Omental fat pad (tissue), 4 donors: ENCODE data around the gene CLPSL2. TPM values are rescaled to one million over a fixed set of nuclear protein-coding genes. Genes with fewer than 3 reads are reported as not detected.
A peak's percentile ranks its signal among the peaks of the same experiment; 100 is the strongest.

ENCODE experiments used
- ATAC-seq: fragments of 150-250 bp; one replicate; pipeline ENCODE4 v1.9.1; 2016; ENCODE audit warnings: mild to moderate bottlenecking, moderate library complexity; ENCODE audit not compliant: low FRiP score
- DNase-seq: peaks from one replicate; pipeline ENCODE4 v3.0.0-alpha.2; 2019; ENCODE audit warnings: low spot score
- total RNA-seq, 4 donors: library from RNA; depleted of rRNA; stranded (reverse); fragments of >200 nt; gene quantifications; one replicate each; pipeline ENCODE4 v1.1.0, GENCODE V29; 2016
- TF ChIP-seq, protein P1 (sequence below), 3 donors: fragments of 450-650 bp; IDR thresholded peaks; one replicate each; pipeline ENCODE4 v1.5.1; 2016 to 2017; ENCODE audit warnings: antibody characterized with exemption in 3 of 3, mild to moderate bottlenecking in 3 of 3, moderate library complexity in 2 of 3

The CLPSL2 gene, protein sequence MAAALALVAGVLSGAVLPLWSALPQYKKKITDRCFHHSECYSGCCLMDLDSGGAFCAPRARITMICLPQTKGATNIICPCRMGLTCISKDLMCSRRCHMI
- not detected for total RNA-seq

DNA sequence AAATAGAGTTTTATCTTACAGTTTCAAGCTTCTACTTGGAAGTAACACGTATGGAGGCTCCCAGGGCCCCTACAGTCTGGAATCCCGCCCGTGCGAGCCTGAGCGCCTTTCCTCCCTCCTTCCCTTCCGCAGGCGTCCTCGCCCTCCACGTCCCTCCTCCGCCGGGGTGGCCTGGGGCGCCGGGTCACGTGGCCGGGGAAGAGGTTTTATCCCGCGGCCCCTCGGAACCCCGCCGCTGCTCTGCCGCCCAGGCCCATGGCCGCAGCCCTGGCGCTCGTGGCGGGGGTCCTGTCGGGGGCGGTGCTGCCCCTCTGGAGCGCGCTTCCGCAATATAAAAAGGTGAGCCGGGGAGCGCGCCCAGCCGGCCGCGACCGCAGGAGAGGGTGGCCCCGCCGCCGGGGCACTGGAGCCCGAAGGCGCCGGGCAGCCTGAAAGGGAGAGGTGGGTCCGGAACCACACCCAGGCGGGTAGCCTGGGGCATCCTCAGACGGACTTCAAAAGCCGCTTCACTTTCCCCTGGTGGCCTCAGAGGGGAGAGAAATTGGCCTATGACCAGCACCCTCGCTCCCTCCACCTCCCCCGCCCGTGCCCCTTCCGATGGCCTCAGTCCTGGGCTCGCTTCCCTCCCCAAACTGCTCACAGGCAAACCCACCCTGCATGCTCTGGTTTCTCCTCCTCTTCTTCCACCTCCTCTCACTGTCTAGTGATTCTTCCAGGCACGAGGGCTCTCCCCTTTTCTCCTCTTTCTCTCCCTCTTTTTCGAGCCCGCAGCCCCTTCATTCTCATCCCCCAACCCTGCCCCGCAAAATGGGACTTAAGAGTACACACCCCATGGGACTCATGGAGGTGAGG, at the start of gene CLPSL2:
Gene CLPSL2, plus strand, starts transcription at position 235 of the 852 bp plus-strand sequence. Its CDS starts 21 bp downstream, at position 256.
- DNase-seq (no peak), ATAC-seq (peak; percentile 43)
- TF ChIP-seq, protein P1, sequence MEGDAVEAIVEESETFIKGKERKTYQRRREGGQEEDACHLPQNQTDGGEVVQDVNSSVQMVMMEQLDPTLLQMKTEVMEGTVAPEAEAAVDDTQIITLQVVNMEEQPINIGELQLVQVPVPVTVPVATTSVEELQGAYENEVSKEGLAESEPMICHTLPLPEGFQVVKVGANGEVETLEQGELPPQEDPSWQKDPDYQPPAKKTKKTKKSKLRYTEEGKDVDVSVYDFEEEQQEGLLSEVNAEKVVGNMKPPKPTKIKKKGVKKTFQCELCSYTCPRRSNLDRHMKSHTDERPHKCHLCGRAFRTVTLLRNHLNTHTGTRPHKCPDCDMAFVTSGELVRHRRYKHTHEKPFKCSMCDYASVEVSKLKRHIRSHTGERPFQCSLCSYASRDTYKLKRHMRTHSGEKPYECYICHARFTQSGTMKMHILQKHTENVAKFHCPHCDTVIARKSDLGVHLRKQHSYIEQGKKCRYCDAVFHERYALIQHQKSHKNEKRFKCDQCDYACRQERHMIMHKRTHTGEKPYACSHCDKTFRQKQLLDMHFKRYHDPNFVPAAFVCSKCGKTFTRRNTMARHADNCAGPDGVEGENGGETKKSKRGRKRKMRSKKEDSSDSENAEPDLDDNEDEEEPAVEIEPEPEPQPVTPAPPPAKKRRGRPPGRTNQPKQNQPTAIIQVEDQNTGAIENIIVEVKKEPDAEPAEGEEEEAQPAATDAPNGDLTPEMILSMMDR (IDR thresholded peaks at IDR 0.05) = no peak

DNA sequence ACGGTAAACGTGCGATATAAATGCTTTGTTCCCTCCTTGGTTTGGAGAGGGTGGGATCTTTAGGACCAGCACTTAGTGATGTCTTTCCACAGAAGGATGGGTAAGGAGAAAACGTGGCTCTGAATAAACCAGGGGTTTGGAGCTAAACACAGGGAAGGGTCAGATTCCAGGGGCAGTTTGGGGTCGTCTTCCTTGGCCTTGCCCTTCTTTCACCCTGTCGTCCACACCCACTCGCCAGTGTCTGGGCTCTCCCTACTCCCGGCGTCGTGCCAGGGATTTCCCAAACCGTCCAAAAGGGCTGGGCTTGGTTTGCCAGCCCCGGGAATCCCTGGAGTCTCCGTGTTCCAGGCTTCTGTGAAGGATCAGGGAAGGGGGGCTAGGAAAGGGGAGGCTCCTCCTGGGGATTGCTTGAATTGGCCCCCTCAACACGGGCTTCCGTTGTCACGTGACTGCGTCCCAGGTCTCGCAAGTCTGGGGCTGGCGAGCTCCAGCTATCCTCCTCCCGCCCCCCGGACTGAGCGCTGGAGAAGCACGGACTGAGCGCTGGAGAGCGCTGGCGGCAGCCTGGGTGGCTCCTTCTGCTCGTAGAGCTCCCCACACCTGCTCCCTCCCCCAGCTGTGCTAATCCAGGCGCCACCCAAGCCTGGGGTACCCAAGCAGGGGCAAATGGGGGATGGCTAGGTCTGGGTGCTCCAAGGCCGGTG, 49.0 kb upstream of the CLPSL2 start:
- TF ChIP-seq, protein P1 (IDR thresholded peaks at IDR 0.05) = no peak
- peak; percentile 37 for ATAC-seq

DNA sequence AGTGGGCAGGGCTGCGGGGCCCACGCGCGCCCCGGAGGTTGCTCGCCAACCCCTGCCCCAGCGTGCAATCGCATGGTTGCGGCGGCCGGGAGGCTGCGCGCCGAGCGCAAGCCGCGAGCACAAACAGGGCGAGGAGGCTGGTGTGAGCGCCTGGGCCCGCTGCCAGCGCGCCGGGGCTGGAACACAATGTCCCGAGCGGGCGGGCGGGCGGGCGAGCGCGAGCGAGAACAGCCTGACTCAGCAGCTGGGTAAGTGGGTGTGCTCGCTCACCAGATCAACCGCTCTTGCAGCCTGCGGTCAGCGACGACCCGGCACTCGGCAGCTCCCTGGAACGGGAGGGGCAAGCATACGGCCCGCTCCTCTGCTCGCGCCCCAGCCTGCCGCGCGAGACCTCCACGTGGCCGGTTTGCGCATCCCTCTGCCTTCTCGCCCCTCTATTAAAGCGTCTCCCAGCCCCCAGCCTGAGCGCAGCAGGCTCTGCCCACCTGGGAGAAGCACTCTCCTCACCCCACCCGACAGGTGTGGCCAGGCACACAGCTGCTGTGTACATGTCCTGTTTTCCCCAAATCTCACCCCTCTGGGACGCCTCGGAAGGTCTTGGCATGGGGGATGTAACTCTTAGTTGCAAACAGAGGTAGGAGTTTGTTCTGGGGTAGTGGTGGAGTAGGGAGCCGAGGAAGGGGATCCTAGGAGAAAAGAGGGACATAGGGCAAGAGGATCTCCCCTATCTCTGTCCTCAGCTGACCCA, 48.3 kb upstream of the CLPSL2 start:
- DNase-seq (peak; percentile 70), ATAC-seq (peak; percentile 71)
- TF ChIP-seq, protein P1 (IDR thresholded peaks at IDR 0.05) = no peak

More for the DNA sequence above, 49.0 kb upstream of the CLPSL2 start:
- DNase-seq = peak; percentile 68

DNA sequence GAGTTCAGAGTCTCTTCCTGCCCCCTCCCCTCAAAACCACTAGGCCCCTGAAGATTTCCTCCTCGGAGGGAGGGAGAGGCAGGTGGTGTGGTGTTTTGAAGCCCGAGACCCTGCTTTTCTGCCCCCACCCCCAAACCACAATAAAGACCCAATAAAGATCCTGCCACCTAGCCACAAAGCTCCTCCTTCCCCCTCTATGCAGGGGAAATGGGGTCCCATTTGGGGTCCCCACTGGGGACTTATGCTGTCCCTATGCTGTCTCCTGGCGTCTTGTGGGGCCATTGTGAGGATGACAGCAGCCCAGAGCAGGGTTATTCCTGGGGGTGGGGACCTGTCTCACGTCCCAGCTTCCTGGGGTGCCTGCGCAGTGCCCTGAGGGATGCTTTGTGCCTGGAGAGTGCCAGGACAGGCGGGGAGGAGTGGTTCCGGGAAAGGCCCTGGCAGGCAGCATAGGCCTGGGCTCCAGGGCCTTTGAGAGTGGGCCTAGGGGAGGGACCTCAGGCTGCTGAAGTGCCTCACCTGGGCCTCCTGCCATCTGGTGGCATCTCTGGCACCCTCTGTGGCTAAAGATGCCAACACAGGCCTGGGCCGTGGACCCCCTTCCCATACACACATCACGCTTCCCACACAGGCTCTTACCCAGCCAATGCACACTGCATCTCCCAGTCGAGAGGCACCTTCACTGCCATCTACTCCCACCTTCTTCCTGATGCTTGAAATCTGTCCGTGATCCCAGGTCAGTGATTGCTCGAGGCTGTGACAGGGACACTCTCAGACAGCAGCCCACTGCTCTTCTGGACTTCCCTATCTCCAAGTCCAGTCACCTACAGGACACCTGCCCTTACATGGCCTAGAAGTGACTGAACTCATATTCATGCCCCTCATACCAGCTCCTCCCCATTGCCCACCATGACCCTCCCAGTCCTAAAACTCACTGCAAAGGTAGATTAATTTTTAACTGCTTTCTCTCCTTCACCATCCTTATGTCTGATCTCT, 47.4 kb upstream of the CLPSL2 start:
- TF ChIP-seq, protein P1 (IDR thresholded peaks at IDR 0.05) = no peak
- DNase-seq (no peak), ATAC-seq (no peak)

DNA sequence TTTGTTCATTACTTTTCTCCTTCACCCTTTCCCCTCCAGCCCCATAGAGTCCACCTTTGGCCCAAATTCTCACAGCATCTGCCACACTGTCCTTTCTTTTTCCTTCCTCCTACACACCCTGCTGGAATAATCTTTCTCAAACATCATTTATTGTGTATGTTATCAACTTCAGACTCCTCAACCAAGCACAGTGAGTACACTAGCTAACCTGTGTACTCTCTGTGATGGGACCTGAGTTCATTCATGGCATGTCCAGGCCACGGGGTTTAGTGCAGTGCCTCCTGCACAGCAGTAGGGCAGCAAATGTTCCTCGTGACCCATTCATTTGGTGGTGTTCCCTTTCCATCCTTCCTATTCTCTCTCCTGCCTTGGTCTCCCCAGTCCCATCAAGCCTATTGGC, 46.7 kb upstream of the CLPSL2 start:
- no peak for ATAC-seq
- TF ChIP-seq, protein P1 (IDR thresholded peaks at IDR 0.05) = no peak
- DNase-seq = no peak
